Measurements from ENCODE around the gene ATG2A.
"Not testable (repeated sequence)": the region's sequence is repeated elsewhere in the genome, so short reads cannot be mapped to it uniquely, and the experiment has no call there.

ATG2A gene

DNA sequence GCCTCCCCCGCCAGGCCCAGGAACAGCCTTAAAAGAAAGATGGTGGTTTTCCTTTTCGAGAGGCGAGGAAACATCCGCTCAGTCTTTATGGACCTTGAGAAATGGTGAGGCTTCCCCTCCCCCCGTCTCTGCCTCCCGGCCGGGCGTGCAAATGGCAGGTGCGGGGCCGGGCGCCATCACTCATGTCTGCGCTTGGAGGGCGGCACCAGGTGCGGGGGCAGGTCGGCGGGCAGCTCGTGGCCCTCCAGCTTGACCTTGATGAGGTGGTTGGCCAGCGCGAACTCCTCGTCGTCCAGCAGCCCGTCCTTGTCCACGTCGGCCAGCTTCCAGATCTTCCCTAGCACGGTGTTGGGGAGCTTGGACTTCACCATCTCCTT lies 62.9 kb downstream of the ATG2A start:
- H3K27me3 ChIP-seq (ENCODE audit: control insufficient read depth, insufficient read depth, low read length) = no peaks in the 10 kb centered on the region
- no peak overlapping the region for H3K27ac ChIP-seq (ENCODE audit: low read length)
- H3K9me3 ChIP-seq (ENCODE audit: control insufficient read depth, low read depth, low read length) = no peaks in the 10 kb centered on the region
- no peak overlapping the region for H3K9ac ChIP-seq (ENCODE audit: low read length)
- H3K4me1 ChIP-seq (ENCODE audit: control insufficient read depth, low read depth, low read length) = peaks cover 6% of the 10 kb centered on the region
- H3K36me3 ChIP-seq (ENCODE audit: control insufficient read depth, low read depth, low read length) = no peaks in the 10 kb centered on the region
- no peak overlapping the region for H3K4me3 ChIP-seq (ENCODE audit: low read length)

DNA sequence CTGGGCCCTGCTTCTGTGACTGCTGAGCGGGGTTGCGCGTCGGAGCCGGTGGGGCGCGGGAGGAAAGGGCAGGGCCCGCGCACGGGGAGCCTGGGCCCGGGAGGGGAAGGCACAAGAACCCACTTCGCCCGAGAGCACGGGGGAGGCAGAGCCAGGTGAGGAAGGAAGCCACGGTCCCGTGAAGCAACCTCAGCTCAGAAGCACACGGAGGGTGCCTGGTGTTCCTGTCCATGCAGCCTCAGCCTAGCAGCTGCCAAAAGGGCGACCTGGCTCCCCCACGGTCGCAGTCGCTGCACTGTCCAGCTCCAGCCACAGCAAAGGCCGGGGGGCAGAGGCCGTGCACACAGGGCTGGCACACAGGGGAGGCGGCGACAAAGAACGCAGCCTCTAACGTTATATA lies 63.3 kb downstream of the ATG2A start:
- Histone ChIP-seq H3K27ac (ENCODE audit: low read length) (no peak overlapping the region), H3K36me3 (ENCODE audit: control insufficient read depth, low read depth, low read length) (no peaks in the 10 kb centered on the region), H3K27me3 (ENCODE audit: control insufficient read depth, insufficient read depth, low read length) (no peaks in the 10 kb centered on the region), H3K9me3 (ENCODE audit: control insufficient read depth, low read depth, low read length) (no peaks in the 10 kb centered on the region), H3K4me1 (ENCODE audit: control insufficient read depth, low read depth, low read length) (peaks cover 6% of the 10 kb centered on the region), H3K4me3 (ENCODE audit: low read length) (no peak overlapping the region), H3K9ac (ENCODE audit: low read length) (no peak overlapping the region)

DNA sequence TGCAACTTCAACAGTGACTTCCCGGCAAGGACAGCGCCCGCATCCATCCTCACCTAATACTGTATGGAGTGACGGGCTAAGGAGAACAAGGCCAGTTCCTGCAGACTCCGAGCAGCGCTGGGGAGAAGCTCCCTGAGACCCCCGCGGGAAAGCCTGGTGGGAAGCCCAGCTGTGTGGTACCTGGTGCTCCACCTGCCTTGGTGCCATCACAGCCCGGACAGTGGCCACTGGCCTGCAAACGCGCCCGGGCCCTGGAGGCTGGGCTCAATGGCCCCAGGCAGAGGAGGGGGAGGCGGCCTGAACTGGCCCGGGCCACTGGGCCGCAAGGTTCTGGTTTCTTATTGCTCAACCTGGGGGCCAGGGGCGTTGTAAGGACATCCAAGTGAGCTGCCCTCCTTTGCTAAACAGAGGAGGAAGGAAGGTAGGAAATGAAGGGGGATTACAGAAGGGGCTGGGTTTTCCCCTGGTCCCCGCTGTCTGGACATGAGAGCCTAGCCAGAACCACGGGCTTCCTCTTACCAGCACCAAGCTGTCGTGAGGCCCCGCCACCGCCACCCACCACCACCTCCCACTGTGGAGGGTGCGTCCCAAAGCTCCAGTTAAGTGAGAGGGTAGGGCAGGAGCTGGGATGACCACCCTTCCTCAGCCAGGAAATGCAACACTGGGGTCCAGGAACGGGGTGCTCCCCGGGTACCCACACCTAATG lies 64.1 kb downstream of the ATG2A start:
- Histone ChIP-seq H3K27ac (ENCODE audit: low read length) (no peak overlapping the region), H3K27me3 (ENCODE audit: control insufficient read depth, insufficient read depth, low read length) (no peaks in the 10 kb centered on the region), H3K36me3 (ENCODE audit: control insufficient read depth, low read depth, low read length) (no peaks in the 10 kb centered on the region), H3K9ac (ENCODE audit: low read length) (no peak overlapping the region), H3K4me3 (ENCODE audit: low read length) (no peak overlapping the region), H3K9me3 (ENCODE audit: control insufficient read depth, low read depth, low read length) (no peaks in the 10 kb centered on the region), H3K4me1 (ENCODE audit: control insufficient read depth, low read depth, low read length) (peaks cover 6% of the 10 kb centered on the region)

DNA sequence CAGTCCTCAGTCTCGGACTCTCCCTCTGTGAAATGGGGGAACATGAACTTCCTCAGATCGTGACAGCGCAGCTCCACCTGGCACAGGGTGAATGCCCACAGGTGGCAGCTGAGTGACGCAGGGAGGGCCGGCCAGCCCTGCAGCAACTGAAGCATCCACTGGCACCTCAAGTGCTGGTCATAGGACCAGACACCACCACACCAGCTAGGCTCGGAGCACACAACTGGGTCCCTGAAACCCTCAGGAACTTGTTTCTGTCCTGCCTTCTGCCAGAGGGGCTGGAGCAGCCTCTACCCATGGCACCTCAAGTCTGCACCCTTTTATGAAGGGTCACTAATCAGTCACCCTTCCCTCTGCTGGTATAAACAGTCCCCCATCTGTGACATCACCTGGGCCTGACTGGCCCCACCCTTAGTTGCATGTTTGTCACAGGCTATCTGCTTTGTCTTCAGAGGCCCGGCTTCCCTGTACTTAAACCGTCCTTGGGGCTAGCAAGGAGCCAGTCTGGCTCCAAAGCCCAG lies 65.1 kb downstream of the ATG2A start:
- no peaks in the 10 kb centered on the region for H3K27me3 ChIP-seq (ENCODE audit: control insufficient read depth, insufficient read depth, low read length)
- H3K27ac ChIP-seq (ENCODE audit: low read length) = no peak overlapping the region
- H3K4me1 ChIP-seq (ENCODE audit: control insufficient read depth, low read depth, low read length) = peaks cover 6% of the 10 kb centered on the region
- no peaks in the 10 kb centered on the region for H3K36me3 ChIP-seq (ENCODE audit: control insufficient read depth, low read depth, low read length)
- no peak overlapping the region for H3K9ac ChIP-seq (ENCODE audit: low read length)
- no peak overlapping the region for H3K4me3 ChIP-seq (ENCODE audit: low read length)
- H3K9me3 ChIP-seq (ENCODE audit: control insufficient read depth, low read depth, low read length) = no peaks in the 10 kb centered on the region

DNA sequence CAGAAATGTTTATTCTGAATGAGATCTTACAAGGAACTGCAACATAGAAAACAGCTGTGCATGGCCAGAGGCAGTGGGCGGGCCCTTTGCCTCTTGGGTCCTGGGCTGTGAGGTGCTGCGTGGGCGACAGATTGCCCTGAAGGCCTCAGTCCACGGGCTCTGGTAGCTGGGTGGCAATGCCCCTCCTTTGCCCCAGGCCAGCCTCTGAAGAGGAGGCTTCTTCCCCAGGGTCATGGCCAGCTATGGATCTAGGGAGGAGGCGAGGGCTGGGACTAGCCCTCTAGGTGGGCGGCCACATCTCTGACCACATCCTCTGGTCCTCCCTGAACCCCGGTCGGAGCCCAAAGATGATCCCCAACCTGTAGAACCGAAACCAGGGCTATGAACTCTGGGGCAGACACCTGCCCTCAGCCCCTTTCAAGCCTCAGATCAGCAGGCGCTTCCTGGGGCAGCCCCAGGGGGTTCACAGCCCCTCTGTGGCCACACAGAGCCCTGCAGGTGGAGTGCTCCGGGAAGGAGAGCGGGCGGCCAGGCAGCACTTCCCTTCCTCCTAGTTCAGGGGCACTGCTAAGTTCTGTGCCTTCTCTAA lies 65.9 kb downstream of the ATG2A start:
- Histone ChIP-seq H3K9ac (ENCODE audit: low read length) (no peak overlapping the region), H3K4me3 (ENCODE audit: low read length) (no peak overlapping the region), H3K27me3 (ENCODE audit: control insufficient read depth, insufficient read depth, low read length) (no peaks in the 10 kb centered on the region), H3K27ac (ENCODE audit: low read length) (no peak overlapping the region), H3K9me3 (ENCODE audit: control insufficient read depth, low read depth, low read length) (no peaks in the 10 kb centered on the region), H3K4me1 (ENCODE audit: control insufficient read depth, low read depth, low read length) (peaks cover 6% of the 10 kb centered on the region), H3K36me3 (ENCODE audit: control insufficient read depth, low read depth, low read length) (no peaks in the 10 kb centered on the region)

DNA sequence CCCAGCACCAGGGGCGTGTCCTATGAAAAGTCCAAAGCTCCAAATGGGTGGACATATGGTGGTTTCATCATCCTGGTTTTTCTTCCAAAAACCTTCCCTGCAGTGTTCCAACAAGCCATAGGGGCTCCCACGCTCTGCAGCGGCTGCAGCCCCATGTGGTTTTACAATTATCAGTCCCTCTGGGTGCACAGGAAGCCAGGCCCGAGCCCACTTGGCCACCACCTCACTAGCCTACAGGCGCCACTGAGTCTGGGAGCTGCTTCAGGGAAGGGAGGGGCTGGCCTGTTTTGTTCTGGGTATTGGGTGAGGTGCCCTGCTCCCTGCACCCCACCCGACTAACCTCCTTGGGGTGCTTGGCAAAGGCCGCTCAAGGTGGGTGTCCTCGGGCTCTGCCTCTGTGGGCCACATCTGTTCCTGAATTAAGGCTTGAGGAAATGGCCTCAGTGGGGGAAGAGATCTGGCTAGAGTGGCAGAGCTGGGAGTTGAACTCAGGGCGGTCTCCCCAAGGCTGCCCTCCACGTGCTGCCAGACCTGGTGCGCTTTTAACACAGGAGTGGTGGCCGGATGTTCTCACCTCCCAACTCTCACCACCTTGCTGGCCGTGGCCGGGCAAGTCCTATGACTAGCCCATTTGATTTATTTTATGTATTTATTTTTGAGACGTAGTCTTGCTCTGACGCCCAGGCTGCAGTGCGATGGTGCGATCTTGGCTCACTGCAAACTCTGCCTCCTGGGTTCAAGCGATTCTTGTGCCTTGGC lies 67.2 kb downstream of the ATG2A start:
- Histone ChIP-seq H3K9me3 (ENCODE audit: control insufficient read depth, low read depth, low read length) (no peaks in the 10 kb centered on the region), H3K27me3 (ENCODE audit: control insufficient read depth, insufficient read depth, low read length) (no peaks in the 10 kb centered on the region), H3K27ac (ENCODE audit: low read length) (no peak overlapping the region), H3K4me1 (ENCODE audit: control insufficient read depth, low read depth, low read length) (peaks cover 6% of the 10 kb centered on the region), H3K36me3 (ENCODE audit: control insufficient read depth, low read depth, low read length) (no peaks in the 10 kb centered on the region), H3K9ac (ENCODE audit: low read length) (no peak overlapping the region), H3K4me3 (ENCODE audit: low read length) (no peak overlapping the region)

DNA sequence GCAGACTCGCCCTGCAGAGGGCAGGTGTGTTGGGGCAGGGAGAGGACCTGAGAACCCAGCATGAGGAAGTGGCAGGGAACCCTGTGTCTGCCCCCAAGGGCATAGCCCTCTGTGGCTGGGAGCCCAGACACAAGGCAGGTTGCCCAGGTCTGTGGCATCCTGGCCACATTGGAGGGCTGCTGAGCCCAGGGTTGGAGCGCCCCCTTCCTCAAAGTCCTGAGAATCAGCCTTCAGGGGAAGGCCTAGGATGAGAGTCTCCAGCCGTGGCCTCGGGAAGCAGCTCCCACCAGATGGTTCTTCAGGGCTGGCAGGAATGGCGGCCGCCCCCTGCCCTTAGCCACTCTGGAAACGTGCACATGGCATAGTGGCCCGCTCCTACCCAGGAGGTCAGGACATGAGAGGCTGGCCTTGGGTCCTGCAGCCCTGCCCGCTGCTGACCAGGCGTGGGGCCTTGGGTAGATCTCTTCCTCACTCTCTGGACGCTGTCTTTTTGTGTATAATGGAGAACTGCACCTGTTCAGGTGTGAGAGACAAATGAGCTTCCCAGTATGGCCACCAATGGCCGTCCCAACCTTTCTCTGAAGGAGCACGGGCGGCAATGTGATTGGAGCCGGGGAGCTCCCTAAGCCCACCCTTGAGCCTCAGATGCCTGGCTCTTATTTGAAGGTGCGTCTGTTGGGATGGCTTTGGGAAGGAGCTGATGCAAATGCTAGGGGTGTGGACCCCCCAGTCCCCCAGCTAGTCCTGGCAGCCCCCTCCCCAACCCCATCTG lies 68.0 kb downstream of the ATG2A start:
- Histone ChIP-seq H3K9me3 (ENCODE audit: control insufficient read depth, low read depth, low read length) (no peaks in the 10 kb centered on the region), H3K4me1 (ENCODE audit: control insufficient read depth, low read depth, low read length) (peaks cover 6% of the 10 kb centered on the region), H3K27me3 (ENCODE audit: control insufficient read depth, insufficient read depth, low read length) (no peaks in the 10 kb centered on the region), H3K9ac (ENCODE audit: low read length) (no peak overlapping the region), H3K36me3 (ENCODE audit: control insufficient read depth, low read depth, low read length) (no peaks in the 10 kb centered on the region), H3K4me3 (ENCODE audit: low read length) (no peak overlapping the region), H3K27ac (ENCODE audit: low read length) (no peak overlapping the region)

DNA sequence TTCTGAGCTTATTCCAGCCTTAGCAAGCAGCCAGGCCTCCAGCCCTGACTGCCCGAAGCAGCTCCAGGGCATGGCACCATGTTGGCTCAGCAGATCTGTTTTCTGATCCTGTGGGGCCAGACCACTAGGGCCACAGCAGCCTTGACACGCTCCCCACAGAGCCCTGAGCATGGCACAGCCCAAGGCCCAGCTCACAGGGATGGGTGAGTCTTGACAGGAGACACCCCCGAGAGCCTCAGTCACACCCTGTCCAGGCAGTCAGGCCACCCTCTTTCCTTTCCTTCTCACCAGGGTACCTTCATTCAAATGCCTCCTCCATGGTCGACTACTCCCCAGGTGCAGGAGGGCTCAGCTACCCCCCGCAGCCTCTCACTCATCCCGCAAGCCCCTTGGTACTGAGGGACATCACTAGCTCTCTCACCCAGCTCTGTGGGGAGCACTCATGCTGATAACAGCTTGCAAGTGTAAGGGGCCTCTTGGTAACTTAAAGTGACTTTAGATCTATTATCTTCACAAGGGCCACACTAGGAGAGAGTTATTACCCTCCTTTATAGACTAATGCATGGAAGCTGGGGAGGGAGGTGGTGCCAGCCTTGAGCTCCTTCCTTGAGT lies 68.7 kb downstream of the ATG2A start:
- Histone ChIP-seq H3K27me3 (ENCODE audit: control insufficient read depth, insufficient read depth, low read length) (no peaks in the 10 kb centered on the region), H3K9ac (ENCODE audit: low read length) (no peak overlapping the region), H3K27ac (ENCODE audit: low read length) (no peak overlapping the region), H3K9me3 (ENCODE audit: control insufficient read depth, low read depth, low read length) (no peaks in the 10 kb centered on the region), H3K36me3 (ENCODE audit: control insufficient read depth, low read depth, low read length) (no peaks in the 10 kb centered on the region), H3K4me1 (ENCODE audit: control insufficient read depth, low read depth, low read length) (peaks cover 6% of the 10 kb centered on the region), H3K4me3 (ENCODE audit: low read length) (no peak overlapping the region)

DNA sequence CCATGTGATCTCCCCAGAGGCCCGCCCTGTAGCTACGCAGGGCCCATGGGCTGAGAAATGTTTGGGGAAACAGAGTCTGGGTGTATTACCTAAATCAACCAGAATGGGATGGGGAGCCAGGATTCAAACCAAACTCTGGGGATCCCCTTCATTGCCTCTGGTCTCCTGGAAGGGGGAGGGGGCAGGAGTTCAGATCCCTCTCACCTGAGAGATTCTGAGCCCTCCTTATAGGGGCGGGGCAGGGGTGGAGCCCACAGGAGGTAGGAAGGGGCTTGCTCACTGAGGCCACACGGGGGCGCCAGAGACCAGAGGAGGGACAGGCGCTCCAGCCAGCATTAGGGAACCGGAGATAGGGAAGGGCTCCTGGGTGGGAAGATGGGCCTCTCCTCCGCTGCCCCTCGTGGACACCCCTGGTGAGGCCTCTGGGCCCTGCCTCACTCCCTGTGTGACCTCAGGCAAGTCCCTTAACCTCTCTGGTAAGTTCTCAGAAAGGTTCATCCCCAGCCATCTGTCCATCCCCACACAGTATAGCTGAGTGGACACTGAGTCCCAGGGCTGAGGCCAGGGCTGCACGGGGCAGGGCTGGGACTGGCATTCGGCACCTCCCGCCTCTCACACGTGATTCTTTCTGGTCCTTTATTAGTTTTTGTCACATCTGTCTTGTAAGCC lies 69.9 kb downstream of the ATG2A start:
- Histone ChIP-seq H3K9me3 (ENCODE audit: control insufficient read depth, low read depth, low read length) (no peaks in the 10 kb centered on the region), H3K9ac (ENCODE audit: low read length) (no peak overlapping the region), H3K36me3 (ENCODE audit: control insufficient read depth, low read depth, low read length) (no peaks in the 10 kb centered on the region), H3K27me3 (ENCODE audit: control insufficient read depth, insufficient read depth, low read length) (no peaks in the 10 kb centered on the region), H3K4me1 (ENCODE audit: control insufficient read depth, low read depth, low read length) (peaks cover 11% of the 10 kb centered on the region), H3K27ac (ENCODE audit: low read length) (peak overlapping the region; percentile 39), H3K4me3 (ENCODE audit: low read length) (no peak overlapping the region)

DNA sequence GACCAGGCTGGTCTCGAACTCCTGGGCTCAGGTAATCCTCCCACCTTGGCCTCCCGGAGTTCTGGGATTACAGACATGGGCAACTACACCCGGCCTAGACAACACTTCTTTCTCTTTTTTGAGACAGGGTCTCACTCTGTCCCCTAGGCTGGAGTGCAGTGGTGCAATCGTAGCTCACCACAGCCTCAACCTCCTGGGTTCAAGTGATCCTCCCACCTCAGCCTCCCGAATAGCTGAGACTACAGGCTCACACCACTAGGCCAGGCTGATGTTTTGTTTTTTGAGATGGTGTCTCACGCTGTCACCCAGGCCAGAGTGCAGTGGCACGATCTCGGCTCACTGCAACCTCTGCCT lies 71.3 kb downstream of the ATG2A start:
- not testable (repeated sequence) for H3K4me3 ChIP-seq (ENCODE audit: low read length); H3K27ac ChIP-seq (ENCODE audit: low read length); H3K27me3 ChIP-seq (ENCODE audit: control insufficient read depth, insufficient read depth, low read length); H3K4me1 ChIP-seq (ENCODE audit: control insufficient read depth, low read depth, low read length); H3K9me3 ChIP-seq (ENCODE audit: control insufficient read depth, low read depth, low read length); H3K9ac ChIP-seq (ENCODE audit: low read length); H3K36me3 ChIP-seq (ENCODE audit: control insufficient read depth, low read depth, low read length)
